Liver (tissue), 9 donors: Measurements from ENCODE around the gene KDM4C. TPM values are rescaled to one million over a fixed set of nuclear protein-coding genes. Genes with fewer than 3 reads are reported as not detected.

Source experiments
- DNase-seq: peaks from one replicate; pipeline ENCODE4 v3.0.0-alpha.2; 2017; ENCODE audit warnings: low spot score
- H3K27ac ChIP-seq, 2 donors: one replicate each; pipeline ENCODE4 v1.7.0; 2013; ENCODE audit warnings: inconsistent platforms in 2 of 2, low read length in 2 of 2, control low read depth in 1 of 2, low read depth in 1 of 2, mild to moderate bottlenecking in 1 of 2
- H3K27me3 ChIP-seq, 4 donors: one replicate each; pipeline versions ENCODE4 v1.6.1 to v1.7.0; 2013; ENCODE audit warnings: low read length in 3 of 4, inconsistent platforms in 1 of 4, mild to moderate bottlenecking in 1 of 4, moderate library complexity in 1 of 4; ENCODE audit not compliant: control insufficient read depth in 4 of 4, insufficient read depth in 4 of 4
- H3K36me3 ChIP-seq, 4 donors: one replicate each; pipeline versions ENCODE4 v1.6.1 to v1.7.0; 2013; ENCODE audit warnings: low read length in 3 of 4, mild to moderate bottlenecking in 3 of 4, low read depth in 1 of 4, moderate library complexity in 1 of 4; ENCODE audit not compliant: control insufficient read depth in 4 of 4, insufficient read depth in 3 of 4
- H3K4me1 ChIP-seq, 4 donors: one replicate each; pipeline versions ENCODE4 v1.6.1 to v1.7.0; 2013; ENCODE audit warnings: low read length in 3 of 4, mild to moderate bottlenecking in 3 of 4, moderate library complexity in 1 of 4; ENCODE audit not compliant: control insufficient read depth in 4 of 4, insufficient read depth in 4 of 4
- H3K4me3 ChIP-seq, 3 donors: one replicate each; pipeline versions ENCODE4 v1.6.1 to v1.7.0; 2013; ENCODE audit warnings: low read length in 3 of 3, control low read depth in 1 of 3, low read depth in 1 of 3, mild to moderate bottlenecking in 1 of 3
- H3K9ac ChIP-seq, 2 donors: one replicate each; pipeline ENCODE4 v1.7.0; 2013; ENCODE audit warnings: low read length in 2 of 2, mild to moderate bottlenecking in 2 of 2, moderate library complexity in 2 of 2, control low read depth in 1 of 2, low read depth in 1 of 2
- H3K9me3 ChIP-seq, 4 donors: one replicate each; pipeline versions ENCODE4 v1.6.1 to v1.7.0; 2013; ENCODE audit warnings: low read length in 3 of 4; ENCODE audit not compliant: control insufficient read depth in 4 of 4
- EGR1 ChIP-seq, 2 donors: IDR thresholded peaks; 2 replicates each; pipeline ENCODE4 v1.6.1; 2016 to 2018; ENCODE audit warnings: antibody characterized with exemption in 2 of 2, low read depth in 2 of 2
- FOXA1 ChIP-seq: IDR thresholded peaks from 2 replicates; pipeline ENCODE4 v1.6.1; 2016; ENCODE audit warnings: antibody characterized with exemption
- FOXA2 ChIP-seq: IDR thresholded peaks from 2 replicates; pipeline ENCODE4 v1.6.1; 2016; ENCODE audit warnings: antibody characterized with exemption
- GABPA ChIP-seq, 2 donors: IDR thresholded peaks in 1 of 2; conservative IDR thresholded peaks in 1 of 2; 2 replicates each; pipeline ENCODE4 v1.6.1; 2016; ENCODE audit warnings: antibody characterized with exemption in 2 of 2, mild to moderate bottlenecking in 1 of 2, moderate library complexity in 1 of 2
- HNF4A ChIP-seq, 2 donors: conservative IDR thresholded peaks; 2 replicates each; pipeline ENCODE4 v1.6.1; 2016; ENCODE audit warnings: antibody characterized with exemption in 2 of 2, mild to moderate bottlenecking in 2 of 2
- HNF4G ChIP-seq: IDR thresholded peaks from 2 replicates; pipeline ENCODE4 v1.6.1; 2016; ENCODE audit warnings: antibody characterized with exemption
- JUND ChIP-seq, 2 donors: IDR thresholded peaks; 2 replicates each; pipeline ENCODE4 v1.6.1; 2016; ENCODE audit warnings: antibody characterized with exemption in 2 of 2
- NR2F2 ChIP-seq: IDR thresholded peaks from 2 replicates; pipeline ENCODE4 v1.6.1; 2016; ENCODE audit warnings: antibody characterized with exemption
- RAD21 ChIP-seq, 2 donors: IDR thresholded peaks; 2 replicates each; pipeline ENCODE4 v1.6.1; 2016; ENCODE audit warnings: antibody characterized with exemption in 2 of 2, mild to moderate bottlenecking in 2 of 2
- RXRA ChIP-seq, 2 donors: IDR thresholded peaks; 2 replicates each; pipeline ENCODE4 v1.6.1; 2017 to 2018; ENCODE audit warnings: antibody characterized with exemption in 2 of 2, mild to moderate bottlenecking in 1 of 2
- SP1 ChIP-seq: IDR thresholded peaks from 2 replicates; pipeline ENCODE4 v1.6.1; 2018; ENCODE audit warnings: antibody characterized with exemption, mild to moderate bottlenecking
- TAF1 ChIP-seq: conservative IDR thresholded peaks from 2 replicates; pipeline ENCODE4 v1.6.1; 2016; ENCODE audit warnings: antibody characterized with exemption, mild to moderate bottlenecking
- YY1 ChIP-seq: IDR thresholded peaks from 2 replicates; pipeline ENCODE4 v1.6.1; 2016; ENCODE audit warnings: antibody characterized with exemption, mild to moderate bottlenecking
- WGBS: extraction: QIAGEN DNeasy Blood & Tissue Kit; methylation state at CpG from one replicate; pipeline ENCODE4 v1.1.7; 2013; 5-methylcytosine and 5-hydroxymethylcytosine counted together
- polyA plus RNA-seq, 2 donors: library from polyadenylated mRNA; stranded (reverse) in 1 of 2; unstranded in 1 of 2; fragments of 200-250 nt in 1 of 2; fragments of >200 nt in 1 of 2; fragmentation: Nextera tagmentation in 1 of 2; extraction: Ambion mirVana in 1 of 2; gene quantifications; one replicate each; pipeline versions ENCODE4 v1.2.1 to v1.2.3, GENCODE V29; 2013 to 2015
- total RNA-seq, 2 donors: library from RNA; depleted of rRNA; stranded (reverse); fragments of >200 nt; gene quantifications; one replicate each; pipeline ENCODE4 v1.2.3, GENCODE V29; 2014
- TF ChIP-seq, protein P1 (sequence below): IDR thresholded peaks from 2 replicates; pipeline ENCODE4 v1.6.1; 2016; ENCODE audit warnings: antibody characterized with exemption
- TF ChIP-seq, protein P2 (sequence below): IDR thresholded peaks from 2 replicates; pipeline ENCODE4 v1.6.1; 2016; ENCODE audit warnings: antibody characterized with exemption
- TF ChIP-seq, protein P3 (sequence below): IDR thresholded peaks from 2 replicates; pipeline ENCODE4 v1.6.1; 2016; ENCODE audit warnings: antibody characterized with exemption, mild to moderate bottlenecking
- TF ChIP-seq, protein P4 (sequence below): fragments of 150-350 bp; IDR thresholded peaks from 2 replicates; pipeline ENCODE4 v1.5.1; 2017; ENCODE audit warnings: improper control_type of control experiment, low read depth, low read length; ENCODE audit not compliant: missing input control
- TF ChIP-seq, protein P5 (sequence below): IDR thresholded peaks from 2 replicates; pipeline ENCODE4 v1.6.1; 2016; ENCODE audit warnings: antibody characterized with exemption
- donor health status: healthy.
- donor health status: healthy.
- donor health status: healthy.
- donor health status: healthy.
- donor health status: healthy.

Gene KDM4C
- total and polyA plus RNA-seq, 4 donors: 4.3 to 40.2 (median 24.0) TPM

DNA sequence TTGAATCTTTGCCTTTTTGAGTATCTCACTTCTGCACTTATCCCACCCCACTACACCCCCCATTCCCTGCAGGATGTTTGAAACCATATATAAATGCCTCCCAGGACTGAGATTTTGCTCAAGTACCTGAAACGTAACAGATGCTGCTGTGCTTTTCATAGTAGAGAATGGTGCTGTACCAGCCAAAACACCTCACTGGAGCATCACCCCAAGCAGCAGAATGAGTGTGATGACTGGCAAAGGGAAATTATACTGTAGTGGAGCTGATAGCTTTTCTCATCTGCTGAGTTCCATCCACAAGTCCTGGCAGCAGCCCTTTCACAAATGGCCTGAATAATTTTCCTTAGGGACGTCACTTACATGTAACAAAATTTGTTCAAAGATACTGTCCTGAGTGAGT is 246.1 kb downstream of the KDM4C start:
- H3K27me3 ChIP-seq: no peaks in the 10 kb centered on the region
- no peak overlapping the region for H3K4me3 ChIP-seq
- no peak overlapping the region for H3K27ac ChIP-seq
- H3K9me3 ChIP-seq: no peaks in the 10 kb centered on the region
- 95% methylated on average over 2 of the region's 2 CpGs for WGBS
- H3K9ac ChIP-seq: no peak overlapping the region
- H3K4me1 ChIP-seq: no peaks in the 10 kb centered on the region
- H3K36me3 ChIP-seq: peaks cover 0 to 14% (median 8%) of the 10 kb centered on the region in 4 donors
- DNase-seq: no peak
- no peak for TF ChIP-seq HNF4A (conservative IDR thresholded peaks at IDR 0.05)
- TF ChIP-seq NR2F2: no peak
- no peak for TF ChIP-seq EGR1 (IDR thresholded peaks at IDR 0.05; ENCODE audit: low read depth in 2 of 2)
- TF ChIP-seq HNF4G: no peak
- no peak for TF ChIP-seq JUND (IDR thresholded peaks at IDR 0.05)
- TF ChIP-seq, protein P1, sequence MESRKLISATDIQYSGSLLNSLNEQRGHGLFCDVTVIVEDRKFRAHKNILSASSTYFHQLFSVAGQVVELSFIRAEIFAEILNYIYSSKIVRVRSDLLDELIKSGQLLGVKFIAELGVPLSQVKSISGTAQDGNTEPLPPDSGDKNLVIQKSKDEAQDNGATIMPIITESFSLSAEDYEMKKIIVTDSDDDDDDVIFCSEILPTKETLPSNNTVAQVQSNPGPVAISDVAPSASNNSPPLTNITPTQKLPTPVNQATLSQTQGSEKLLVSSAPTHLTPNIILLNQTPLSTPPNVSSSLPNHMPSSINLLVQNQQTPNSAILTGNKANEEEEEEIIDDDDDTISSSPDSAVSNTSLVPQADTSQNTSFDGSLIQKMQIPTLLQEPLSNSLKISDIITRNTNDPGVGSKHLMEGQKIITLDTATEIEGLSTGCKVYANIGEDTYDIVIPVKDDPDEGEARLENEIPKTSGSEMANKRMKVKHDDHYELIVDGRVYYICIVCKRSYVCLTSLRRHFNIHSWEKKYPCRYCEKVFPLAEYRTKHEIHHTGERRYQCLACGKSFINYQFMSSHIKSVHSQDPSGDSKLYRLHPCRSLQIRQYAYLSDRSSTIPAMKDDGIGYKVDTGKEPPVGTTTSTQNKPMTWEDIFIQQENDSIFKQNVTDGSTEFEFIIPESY: no peak
- no peak for TF ChIP-seq YY1
- TF ChIP-seq GABPA (IDR thresholded peaks at IDR 0.05 in 1 of 2, conservative IDR thresholded peaks at IDR 0.05 in 1 of 2): no peak
- TF ChIP-seq, protein P2, sequence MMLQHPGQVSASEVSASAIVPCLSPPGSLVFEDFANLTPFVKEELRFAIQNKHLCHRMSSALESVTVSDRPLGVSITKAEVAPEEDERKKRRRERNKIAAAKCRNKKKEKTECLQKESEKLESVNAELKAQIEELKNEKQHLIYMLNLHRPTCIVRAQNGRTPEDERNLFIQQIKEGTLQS: no peak
- TF ChIP-seq RAD21 (IDR thresholded peaks at IDR 0.05): no peak
- TF ChIP-seq TAF1: no peak
- TF ChIP-seq, protein P3, sequence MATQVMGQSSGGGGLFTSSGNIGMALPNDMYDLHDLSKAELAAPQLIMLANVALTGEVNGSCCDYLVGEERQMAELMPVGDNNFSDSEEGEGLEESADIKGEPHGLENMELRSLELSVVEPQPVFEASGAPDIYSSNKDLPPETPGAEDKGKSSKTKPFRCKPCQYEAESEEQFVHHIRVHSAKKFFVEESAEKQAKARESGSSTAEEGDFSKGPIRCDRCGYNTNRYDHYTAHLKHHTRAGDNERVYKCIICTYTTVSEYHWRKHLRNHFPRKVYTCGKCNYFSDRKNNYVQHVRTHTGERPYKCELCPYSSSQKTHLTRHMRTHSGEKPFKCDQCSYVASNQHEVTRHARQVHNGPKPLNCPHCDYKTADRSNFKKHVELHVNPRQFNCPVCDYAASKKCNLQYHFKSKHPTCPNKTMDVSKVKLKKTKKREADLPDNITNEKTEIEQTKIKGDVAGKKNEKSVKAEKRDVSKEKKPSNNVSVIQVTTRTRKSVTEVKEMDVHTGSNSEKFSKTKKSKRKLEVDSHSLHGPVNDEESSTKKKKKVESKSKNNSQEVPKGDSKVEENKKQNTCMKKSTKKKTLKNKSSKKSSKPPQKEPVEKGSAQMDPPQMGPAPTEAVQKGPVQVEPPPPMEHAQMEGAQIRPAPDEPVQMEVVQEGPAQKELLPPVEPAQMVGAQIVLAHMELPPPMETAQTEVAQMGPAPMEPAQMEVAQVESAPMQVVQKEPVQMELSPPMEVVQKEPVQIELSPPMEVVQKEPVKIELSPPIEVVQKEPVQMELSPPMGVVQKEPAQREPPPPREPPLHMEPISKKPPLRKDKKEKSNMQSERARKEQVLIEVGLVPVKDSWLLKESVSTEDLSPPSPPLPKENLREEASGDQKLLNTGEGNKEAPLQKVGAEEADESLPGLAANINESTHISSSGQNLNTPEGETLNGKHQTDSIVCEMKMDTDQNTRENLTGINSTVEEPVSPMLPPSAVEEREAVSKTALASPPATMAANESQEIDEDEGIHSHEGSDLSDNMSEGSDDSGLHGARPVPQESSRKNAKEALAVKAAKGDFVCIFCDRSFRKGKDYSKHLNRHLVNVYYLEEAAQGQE: no peak
- TF ChIP-seq FOXA2: no peak
- no peak for TF ChIP-seq SP1
- TF ChIP-seq, protein P4, sequence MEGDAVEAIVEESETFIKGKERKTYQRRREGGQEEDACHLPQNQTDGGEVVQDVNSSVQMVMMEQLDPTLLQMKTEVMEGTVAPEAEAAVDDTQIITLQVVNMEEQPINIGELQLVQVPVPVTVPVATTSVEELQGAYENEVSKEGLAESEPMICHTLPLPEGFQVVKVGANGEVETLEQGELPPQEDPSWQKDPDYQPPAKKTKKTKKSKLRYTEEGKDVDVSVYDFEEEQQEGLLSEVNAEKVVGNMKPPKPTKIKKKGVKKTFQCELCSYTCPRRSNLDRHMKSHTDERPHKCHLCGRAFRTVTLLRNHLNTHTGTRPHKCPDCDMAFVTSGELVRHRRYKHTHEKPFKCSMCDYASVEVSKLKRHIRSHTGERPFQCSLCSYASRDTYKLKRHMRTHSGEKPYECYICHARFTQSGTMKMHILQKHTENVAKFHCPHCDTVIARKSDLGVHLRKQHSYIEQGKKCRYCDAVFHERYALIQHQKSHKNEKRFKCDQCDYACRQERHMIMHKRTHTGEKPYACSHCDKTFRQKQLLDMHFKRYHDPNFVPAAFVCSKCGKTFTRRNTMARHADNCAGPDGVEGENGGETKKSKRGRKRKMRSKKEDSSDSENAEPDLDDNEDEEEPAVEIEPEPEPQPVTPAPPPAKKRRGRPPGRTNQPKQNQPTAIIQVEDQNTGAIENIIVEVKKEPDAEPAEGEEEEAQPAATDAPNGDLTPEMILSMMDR: no peak
- TF ChIP-seq, protein P5, sequence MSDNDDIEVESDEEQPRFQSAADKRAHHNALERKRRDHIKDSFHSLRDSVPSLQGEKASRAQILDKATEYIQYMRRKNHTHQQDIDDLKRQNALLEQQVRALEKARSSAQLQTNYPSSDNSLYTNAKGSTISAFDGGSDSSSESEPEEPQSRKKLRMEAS: no peak
- no peak for TF ChIP-seq RXRA (IDR thresholded peaks at IDR 0.05)
- no peak for TF ChIP-seq FOXA1
